ENCODE data around the gene PDE7B. TPM values are rescaled to one million over a fixed set of nuclear protein-coding genes. Genes with fewer than 3 reads are reported as not detected.

The PDE7B gene
- total RNA-seq, 1 experiment from 2014 or later = 7.1 TPM

DNA sequence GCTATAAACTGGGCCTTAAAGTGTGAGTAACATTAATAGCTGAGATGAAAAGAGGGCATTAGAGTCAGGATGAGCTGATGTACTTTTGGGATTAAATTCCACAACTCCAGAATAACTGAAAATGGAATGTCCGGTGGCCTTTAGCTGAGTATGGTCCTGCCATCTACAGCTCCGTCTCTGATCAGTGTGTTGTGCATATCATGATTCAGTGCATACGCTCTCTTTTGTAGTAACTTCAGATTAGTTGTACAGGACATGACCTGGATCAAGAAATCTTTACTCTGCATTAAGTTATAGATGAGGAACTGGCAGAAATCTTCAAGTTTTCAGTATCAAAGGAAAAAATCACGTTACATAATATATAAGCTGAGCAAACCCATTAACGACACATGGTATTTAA is 306.2 kb downstream of the PDE7B start:
- in situ Hi-C loops (cut with HindIII; ENCODE audit: low pct_unique_long_range_greater_than_20kb, low sequenced_read_pairs) = no loop called here
- DNase-seq (ENCODE audit: low read depth, low spot score) = no peak

DNA sequence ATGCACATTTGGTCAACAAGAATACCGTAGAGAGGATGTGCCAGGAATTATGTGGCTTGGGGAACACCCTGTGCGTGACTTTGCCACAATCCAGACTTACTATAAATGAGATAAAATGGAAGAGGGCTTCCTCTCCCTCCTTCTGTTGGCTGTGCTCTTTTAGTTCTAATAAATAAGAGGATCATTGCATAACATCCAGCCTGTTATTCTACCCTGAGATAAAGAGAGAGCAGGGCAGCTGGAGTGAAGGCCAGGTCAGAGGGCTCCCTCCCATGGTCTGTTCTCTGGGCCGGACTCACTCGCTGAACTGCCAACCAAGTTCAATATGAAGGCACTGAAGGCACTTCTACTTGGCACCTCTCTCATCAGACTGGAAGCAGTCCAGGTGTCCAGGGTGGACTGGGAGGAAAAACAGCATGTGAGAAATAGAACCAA is 306.9 kb downstream of the PDE7B start:
- in situ Hi-C loops (cut with HindIII; ENCODE audit: low pct_unique_long_range_greater_than_20kb, low sequenced_read_pairs) = no loop called here
- no peak for DNase-seq (ENCODE audit: low read depth, low spot score)

DNA sequence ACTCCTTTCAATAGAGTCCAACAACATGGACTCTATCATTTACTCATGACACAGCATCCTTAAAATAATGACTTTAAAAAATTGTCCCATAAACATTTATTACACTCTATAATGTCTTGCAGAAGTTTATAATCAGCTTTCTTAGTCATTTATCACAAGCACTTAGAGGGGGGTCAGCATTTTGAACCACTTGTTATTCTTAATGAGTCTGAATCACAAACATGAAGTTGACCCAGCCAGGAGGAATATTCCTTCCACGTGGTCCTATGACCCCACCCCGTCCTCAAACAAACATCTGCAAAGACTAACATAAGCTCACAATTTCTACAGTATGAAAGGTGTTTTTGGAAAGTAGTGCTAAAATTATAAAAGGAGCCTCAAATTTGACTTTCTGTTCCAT is 307.5 kb downstream of the PDE7B start:
- in situ Hi-C loops (cut with HindIII; ENCODE audit: low pct_unique_long_range_greater_than_20kb, low sequenced_read_pairs) = no loop called here
- no peak for DNase-seq (ENCODE audit: low read depth, low spot score)

DNA sequence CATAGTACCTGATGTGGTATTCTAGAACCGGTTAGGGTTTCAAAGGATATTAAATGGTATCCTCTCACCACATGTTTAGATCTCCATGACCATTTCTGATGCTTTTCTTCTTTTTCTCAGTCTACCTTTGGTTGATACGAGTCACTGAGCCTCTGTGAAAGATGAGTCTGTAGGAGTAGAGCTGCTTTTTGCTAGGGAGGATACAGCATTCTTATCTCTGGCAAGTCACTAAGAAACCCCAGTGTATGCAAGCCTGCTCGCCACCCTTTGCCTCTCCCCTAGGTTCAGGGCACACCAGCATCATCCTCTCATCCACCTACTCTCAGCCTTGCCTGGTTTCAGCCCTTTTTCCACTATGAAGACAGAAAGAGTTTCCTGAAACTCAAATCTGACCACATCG is 308.7 kb downstream of the PDE7B start:
- in situ Hi-C loops (cut with HindIII; ENCODE audit: low pct_unique_long_range_greater_than_20kb, low sequenced_read_pairs) = no loop called here

DNA sequence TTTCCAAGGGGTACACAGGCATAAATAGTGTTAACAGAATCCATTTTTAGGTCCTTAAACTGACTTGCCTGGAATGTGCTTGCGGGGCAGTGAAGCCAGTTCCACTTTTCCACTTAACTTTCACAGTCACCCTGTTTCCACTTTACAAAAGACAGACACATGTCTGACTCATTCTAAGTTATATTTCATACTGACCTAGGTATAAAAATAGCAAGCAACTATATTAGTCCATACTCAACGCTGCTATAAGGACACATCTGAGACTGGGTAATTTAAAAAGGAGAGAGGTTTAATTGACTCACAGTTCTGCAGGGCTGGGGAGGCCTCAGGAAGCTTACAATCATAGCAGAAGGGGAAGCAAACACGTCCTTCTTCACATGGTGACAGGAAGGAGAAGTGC is 310.4 kb downstream of the PDE7B start:
- no peak for DNase-seq (ENCODE audit: low read depth, low spot score)

More for the DNA sequence above, 308.7 kb downstream of the PDE7B start:
- no peak for DNase-seq (ENCODE audit: low read depth, low spot score)

DNA sequence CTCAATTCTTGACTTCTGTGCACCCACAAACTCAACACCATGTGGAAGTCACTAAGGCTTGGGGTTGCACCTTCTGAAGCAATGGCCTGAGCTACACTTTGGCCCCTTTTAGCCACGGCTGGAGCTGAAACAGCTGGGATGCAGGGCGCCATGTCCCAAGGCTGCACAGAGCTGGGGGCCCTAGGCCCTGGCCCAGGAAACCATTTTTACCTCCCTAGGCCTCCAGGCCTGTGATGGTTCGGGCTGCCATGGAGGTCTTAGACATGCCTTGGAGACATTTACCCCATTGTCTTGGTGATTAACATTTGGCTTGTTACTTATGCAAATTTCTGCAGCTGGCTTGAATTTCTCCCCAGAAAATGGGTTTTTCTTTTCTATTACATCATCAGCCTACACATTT is 311.8 kb downstream of the PDE7B start:
- DNase-seq (ENCODE audit: low read depth, low spot score) = no peak
- in situ Hi-C loops (cut with HindIII; ENCODE audit: low pct_unique_long_range_greater_than_20kb, low sequenced_read_pairs) = no loop called here

More for the DNA sequence above, 310.4 kb downstream of the PDE7B start:
- in situ Hi-C loops (cut with HindIII; ENCODE audit: low pct_unique_long_range_greater_than_20kb, low sequenced_read_pairs) = no loop called here

DNA sequence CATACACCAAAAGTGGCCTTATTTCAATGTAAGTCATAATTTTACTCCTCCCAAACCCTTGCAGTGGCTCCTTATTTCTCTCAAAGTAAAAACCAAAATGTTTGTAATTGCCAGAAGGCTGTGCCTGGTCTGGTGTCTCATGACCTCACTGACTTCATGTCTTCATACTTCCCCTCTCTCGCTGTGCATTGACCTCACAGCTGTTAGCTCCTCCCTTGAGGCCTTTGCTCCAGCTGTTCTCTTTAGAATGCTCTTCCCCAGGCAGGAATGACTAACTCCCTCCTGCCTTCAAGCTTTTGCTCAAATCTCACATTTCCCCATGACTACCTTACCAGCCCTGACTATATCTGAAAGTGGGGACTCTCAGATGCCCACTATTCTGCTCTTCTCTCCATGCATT is 315.3 kb downstream of the PDE7B start:
- DNase-seq (ENCODE audit: low read depth, low spot score) = no peak
- in situ Hi-C loops (cut with HindIII; ENCODE audit: low pct_unique_long_range_greater_than_20kb, low sequenced_read_pairs) = no loop called here

DNA sequence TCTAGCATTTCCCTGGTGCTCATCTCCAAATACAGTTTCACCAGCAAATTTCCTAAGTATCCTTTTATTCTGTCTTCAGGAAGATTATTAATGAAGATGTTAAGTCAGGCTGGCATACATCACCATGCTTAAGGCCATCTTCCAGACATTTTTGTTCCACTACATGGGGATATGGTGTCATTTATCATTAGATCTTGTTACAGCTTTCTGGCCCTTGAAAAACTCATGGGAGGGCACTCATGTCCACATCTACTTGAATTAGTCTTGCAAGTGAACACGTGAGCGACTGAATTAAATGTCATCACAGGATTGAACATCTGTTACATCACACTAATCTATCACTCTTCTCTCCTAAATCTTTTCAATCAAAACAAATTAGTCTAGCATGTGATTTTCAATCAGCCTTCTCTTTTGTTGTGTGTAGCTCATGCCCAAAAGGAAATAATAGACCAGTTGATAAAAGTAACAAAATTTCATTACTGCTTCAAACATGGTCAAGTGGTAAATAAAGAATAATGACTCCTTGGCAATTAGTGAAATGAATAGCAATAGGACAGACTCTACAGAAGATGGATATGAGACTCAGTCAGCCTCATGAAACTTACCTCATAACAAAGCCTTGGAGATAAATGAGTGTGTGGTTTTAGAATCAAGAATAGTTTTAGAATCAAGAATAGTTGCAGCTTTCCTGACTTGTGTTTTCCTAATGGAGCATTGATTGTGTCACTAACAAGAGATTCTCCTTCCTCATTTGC is 318.1 kb downstream of the PDE7B start:
- in situ Hi-C loops (cut with HindIII; ENCODE audit: low pct_unique_long_range_greater_than_20kb, low sequenced_read_pairs) = no loop called here
- DNase-seq (ENCODE audit: low read depth, low spot score) = no peak

DNA sequence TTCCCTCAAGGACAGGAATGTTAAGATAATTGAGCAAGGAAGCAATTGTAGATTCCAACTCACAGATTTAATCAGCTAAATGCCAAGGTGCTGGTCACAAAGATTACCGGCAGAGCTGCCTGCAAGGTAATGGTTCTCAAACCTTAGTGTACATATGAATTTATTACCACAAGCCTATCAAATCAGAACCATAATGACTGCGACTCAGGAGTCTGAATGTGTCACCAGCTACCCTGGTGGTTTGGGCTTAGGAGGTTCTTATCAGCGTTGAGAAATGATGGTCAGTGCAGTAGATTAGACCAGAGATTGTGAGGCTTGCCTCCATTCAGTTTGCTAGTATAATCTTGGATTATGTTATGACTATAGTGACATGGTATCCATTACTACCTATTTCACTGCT is 319.7 kb downstream of the PDE7B start:
- in situ Hi-C loops (cut with HindIII; ENCODE audit: low pct_unique_long_range_greater_than_20kb, low sequenced_read_pairs) = no loop called here

DNA sequence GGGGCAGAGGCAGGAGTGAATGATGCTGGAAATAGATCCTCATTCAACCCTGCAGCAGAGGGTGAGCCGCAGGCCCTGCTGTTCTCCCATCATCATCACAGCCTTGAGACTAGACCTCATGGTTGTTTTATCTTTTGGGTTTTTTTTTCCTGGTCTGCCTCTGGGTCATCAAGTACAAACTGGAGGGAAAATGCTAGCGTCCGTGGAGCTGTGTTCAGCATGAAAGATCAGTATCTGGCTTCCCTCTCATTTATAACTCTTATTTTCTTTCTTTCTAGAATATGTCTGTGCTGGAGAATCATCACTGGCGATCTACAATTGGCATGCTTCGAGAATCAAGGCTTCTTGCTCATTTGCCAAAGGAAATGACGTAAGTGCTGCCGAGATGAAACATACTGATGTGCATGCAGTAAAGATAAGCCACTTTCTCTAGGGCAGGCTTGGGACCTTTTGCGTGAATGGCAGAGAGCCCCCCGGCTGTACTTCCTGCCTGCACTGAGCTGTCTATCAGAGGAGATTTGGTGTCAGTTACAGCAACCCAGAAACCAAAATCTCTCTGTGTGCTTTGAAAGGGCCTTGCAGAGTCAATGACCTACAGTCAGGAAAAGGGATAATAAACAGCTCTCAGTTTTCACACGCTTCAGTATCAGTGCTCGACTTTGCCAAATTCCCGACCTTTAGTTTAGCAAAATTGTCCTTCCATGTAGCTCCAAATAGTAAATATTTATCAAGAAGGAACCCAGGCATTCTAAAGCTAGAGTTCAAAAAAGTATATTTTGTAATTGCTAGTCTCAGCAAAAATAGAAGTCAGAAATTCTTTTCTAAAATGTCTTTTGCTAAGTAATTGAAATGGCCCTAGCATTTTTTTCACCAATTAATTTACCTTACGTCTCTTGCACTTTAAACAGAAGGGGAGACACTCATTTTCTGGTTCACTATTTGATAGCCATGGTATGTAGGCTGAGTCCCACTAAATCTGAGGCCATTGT is 322.3 kb downstream of the PDE7B start:
- DNase-seq (ENCODE audit: low read depth, low spot score) = peak; percentile 69
- in situ Hi-C loops (cut with HindIII; ENCODE audit: low pct_unique_long_range_greater_than_20kb, low sequenced_read_pairs) = no loop called here

More for the DNA sequence above, 319.7 kb downstream of the PDE7B start:
- DNase-seq (ENCODE audit: low read depth, low spot score) = no peak

DNA sequence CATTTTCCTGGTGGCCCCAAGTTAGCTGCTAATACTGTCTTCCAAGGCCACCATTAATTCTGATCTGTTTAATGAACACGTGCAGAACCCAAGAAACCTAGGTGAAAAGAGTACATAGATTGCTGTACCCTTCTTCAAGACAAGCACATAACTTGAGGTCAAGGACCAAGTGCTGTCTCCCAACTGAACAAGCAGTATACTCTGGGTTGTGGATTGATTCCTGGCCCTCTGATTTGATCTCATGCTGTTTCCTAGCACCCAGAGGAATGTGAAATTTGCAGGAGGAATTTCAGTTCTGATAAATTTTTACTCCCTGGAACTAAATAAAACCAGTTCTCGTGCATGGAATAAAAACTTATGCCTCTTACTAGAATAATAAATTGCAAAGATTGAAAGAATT is 323.0 kb downstream of the PDE7B start:
- no peak for DNase-seq (ENCODE audit: low read depth, low spot score)
- in situ Hi-C loops (cut with HindIII; ENCODE audit: low pct_unique_long_range_greater_than_20kb, low sequenced_read_pairs) = no loop called here

DNA sequence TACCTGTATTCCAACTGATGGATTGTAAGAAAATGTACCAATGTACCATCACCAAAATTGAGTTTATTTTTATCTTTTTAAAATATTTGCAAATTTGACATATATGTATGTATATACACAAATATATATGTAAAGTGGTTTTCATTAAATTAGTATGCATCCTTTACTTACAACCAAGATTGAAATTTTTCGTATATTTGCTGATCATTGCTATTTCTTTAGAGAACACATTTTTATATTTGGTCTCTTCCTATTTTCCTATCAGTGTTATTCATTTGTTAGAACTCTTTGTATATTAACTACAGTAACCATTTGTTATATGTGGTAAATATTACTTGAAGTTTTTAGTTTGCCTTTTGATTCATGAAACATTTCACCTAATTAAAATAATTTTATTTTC is 324.4 kb downstream of the PDE7B start:
- no peak for DNase-seq (ENCODE audit: low read depth, low spot score)
- in situ Hi-C loops (cut with HindIII; ENCODE audit: low pct_unique_long_range_greater_than_20kb, low sequenced_read_pairs) = no loop called here

DNA sequence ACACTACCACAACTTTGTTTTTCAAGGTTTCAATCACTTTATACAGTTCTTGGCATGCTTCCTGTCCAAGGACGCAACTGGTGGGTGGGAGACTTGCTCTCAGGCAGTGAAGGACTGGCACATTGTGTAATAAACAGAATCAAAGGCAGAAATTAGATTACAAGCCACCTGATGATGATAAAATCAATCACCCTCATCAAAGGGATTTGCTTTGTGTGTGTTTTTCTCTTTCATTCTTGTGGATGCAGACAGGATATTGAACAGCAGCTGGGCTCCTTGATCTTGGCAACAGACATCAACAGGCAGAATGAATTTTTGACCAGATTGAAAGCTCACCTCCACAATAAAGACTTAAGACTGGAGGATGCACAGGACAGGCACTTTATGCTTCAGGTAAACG is 327.2 kb downstream of the PDE7B start:
- in situ Hi-C loops (cut with HindIII; ENCODE audit: low pct_unique_long_range_greater_than_20kb, low sequenced_read_pairs) = no loop called here
- no peak for DNase-seq (ENCODE audit: low read depth, low spot score)

DNA sequence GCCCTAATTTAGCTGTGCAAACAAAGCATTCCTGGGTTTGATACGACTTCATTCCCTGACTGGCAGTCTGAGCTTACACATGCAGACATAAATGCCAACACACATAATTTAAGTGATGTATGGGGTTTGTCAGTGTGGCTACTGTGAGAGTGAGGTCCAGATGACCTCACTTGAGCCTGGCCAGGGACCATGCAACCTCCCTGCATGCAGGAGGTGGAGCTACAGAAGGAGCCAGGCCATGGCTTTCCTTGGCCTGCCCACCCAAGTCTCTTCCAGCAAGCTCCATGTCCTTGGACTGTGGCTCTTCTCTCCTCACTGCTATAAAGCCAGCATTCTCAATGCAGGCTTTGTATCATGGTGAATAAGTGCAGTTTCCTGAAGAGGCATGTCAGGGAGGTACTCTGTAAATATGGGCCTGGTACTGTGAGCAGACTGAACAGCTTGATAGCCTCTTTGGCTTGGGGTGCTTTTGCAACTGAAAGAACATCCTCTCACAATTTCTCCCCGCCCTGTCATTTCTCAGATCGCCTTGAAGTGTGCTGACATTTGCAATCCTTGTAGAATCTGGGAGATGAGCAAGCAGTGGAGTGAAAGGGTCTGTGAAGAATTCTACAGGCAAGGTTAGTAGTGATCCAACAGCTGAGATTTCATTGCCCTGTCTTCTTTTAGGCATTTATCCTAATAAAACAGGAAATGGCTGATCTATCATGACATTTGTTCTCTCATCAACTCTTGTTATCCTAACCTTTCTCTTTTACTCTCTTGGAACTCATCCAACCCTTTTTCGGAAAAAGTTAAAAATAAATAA is 329.4 kb downstream of the PDE7B start:
- in situ Hi-C loops (cut with HindIII; ENCODE audit: low pct_unique_long_range_greater_than_20kb, low sequenced_read_pairs) = no loop called here
- DNase-seq (ENCODE audit: low read depth, low spot score) = no peak

DNA sequence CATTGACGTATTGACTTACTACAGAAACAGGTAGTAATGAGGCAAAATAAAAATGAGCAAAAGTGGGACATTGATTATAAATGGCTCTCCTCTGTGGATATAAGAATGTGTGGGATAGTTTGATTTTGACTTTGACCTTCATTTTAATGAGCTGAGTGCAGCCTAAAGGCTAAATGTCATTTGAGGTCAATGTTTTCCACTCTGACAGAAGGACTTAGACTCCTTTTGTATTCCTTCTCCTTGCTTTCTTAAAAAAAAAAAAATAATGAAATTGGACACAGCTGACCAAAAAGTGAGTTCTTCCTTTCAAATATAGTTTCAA is 330.0 kb downstream of the PDE7B start:
- in situ Hi-C loops (cut with HindIII; ENCODE audit: low pct_unique_long_range_greater_than_20kb, low sequenced_read_pairs) = no loop called here
- DNase-seq (ENCODE audit: low read depth, low spot score) = peak; percentile 59

DNA sequence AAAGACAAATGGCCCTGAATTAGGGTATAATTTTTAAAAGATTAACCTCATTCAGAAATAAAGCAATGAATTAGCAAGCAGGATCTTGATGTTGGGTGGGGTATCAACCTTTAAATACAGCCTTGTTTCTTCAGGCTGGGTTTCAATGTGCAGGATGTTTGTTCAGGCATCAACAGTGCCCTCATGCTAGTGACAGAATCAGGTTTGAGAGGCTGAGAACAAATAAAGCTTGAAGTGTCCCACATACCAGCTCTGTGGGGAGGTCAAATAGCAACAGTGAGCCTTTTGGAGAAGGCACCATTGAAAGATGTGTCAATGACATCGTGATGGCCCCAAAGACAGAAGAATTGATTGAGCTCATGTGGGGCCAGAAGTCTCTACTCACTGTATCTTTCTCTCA is 330.4 kb downstream of the PDE7B start:
- DNase-seq (ENCODE audit: low read depth, low spot score) = peak; percentile 54
- in situ Hi-C loops (cut with HindIII; ENCODE audit: low pct_unique_long_range_greater_than_20kb, low sequenced_read_pairs) = no loop called here

DNA sequence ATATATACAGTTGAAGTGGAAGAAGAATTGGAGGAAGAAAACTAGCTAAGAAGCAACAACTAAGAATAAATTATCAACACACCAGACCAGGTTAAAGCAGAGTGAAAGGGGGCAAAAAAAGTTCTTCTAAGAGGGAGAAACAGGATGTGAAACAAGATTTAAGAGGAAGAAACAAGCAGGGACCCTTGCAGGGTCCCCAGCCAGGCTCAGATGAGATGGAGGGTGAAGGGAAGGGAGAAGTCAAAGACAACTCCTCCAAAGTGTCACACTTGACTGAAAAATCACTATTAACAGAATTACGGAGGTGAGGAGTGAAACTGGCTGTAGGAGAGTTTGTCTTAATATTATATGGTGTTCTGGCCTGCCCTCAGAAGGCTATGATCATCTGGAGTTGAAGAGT is 333.2 kb downstream of the PDE7B start:
- in situ Hi-C loops (cut with HindIII; ENCODE audit: low pct_unique_long_range_greater_than_20kb, low sequenced_read_pairs) = no loop called here
- DNase-seq (ENCODE audit: low read depth, low spot score) = no peak

DNA sequence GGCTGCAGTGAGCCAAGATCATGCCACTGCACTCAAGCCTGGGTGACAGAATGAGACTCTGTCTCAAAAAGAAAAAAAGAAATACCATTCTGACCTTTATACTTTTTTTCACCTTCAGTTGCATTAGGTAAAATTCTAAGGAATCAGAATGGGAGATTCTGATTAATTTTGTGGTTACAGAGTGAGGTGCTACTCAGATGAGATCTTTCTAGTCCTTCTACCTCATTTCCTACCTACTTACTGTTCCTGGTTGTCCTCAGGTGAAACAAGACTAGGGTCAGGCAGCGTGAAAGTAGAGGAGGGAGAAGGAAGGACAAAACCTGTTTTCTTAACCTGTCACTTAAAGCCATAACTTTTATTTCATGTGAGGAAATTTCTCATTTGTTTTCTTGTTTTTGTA is 334.9 kb downstream of the PDE7B start:
- in situ Hi-C loops (cut with HindIII; ENCODE audit: low pct_unique_long_range_greater_than_20kb, low sequenced_read_pairs) = no loop called here
- DNase-seq (ENCODE audit: low read depth, low spot score) = no peak
